GM18951 (cell line): ENCODE measurements around the gene MYOCOS.
"Not testable (repeated sequence)": the region's sequence is repeated elsewhere in the genome, so short reads cannot be mapped to it uniquely, and the experiment has no call there.

Source experiments
- POLR2A ChIP-seq: IDR thresholded peaks from 4 replicates; pipeline ENCODE4 v1.6.1; 2011; ENCODE audit warnings: mild to moderate bottlenecking; ENCODE audit not compliant: insufficient read length, insufficient read depth; ENCODE audit errors: extremely low read depth
- in situ Hi-C: fragments of 300-500 bp; cut with MboI; formaldehyde crosslinking; loops from one replicate; pipeline ENCODE4 v1.12.0; 2022; ENCODE audit warnings: low sequenced_read_pairs, mixed read lengths, inconsistent platforms; ENCODE audit not compliant: unreplicated experiment

MYOCOS gene

GRCh38 chr1:171606402-171606941 lies 15.6 kb upstream of the MYOCOS start:
- in situ Hi-C loops, result no loop called here
- no peak for TF ChIP-seq POLR2A

- in situ Hi-C loops, result no loop called here
- TF ChIP-seq POLR2A, result no peak
Observed at GRCh38 chr1:171610385-171610784, 11.7 kb upstream of the MYOCOS start.

DNA sequence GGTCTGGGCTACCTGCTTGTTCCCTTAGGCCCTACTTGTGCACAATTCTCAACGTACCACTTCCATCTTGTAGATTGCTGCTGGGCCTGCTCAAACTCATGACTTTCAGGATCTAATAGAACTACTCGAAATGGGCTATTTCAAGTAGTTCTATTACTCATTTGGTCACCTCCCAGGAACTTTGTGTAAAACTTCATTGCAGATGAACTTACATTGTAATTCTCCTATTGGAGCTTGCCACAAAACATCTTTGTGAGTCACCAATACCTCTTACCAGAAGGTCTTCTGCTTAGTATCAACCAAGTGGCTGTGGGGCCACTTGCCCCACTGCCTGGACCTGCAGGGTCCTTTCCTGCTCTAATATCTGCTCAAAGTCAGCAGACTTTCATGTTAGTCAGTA lies 10.7 kb upstream of the MYOCOS start:
- in situ Hi-C loops, result no loop called here
- TF ChIP-seq POLR2A, result no peak

GRCh38 chr1:171613282-171613681 lies 8.8 kb upstream of the MYOCOS start:
- in situ Hi-C loops, result no loop called here
- no peak for TF ChIP-seq POLR2A

DNA sequence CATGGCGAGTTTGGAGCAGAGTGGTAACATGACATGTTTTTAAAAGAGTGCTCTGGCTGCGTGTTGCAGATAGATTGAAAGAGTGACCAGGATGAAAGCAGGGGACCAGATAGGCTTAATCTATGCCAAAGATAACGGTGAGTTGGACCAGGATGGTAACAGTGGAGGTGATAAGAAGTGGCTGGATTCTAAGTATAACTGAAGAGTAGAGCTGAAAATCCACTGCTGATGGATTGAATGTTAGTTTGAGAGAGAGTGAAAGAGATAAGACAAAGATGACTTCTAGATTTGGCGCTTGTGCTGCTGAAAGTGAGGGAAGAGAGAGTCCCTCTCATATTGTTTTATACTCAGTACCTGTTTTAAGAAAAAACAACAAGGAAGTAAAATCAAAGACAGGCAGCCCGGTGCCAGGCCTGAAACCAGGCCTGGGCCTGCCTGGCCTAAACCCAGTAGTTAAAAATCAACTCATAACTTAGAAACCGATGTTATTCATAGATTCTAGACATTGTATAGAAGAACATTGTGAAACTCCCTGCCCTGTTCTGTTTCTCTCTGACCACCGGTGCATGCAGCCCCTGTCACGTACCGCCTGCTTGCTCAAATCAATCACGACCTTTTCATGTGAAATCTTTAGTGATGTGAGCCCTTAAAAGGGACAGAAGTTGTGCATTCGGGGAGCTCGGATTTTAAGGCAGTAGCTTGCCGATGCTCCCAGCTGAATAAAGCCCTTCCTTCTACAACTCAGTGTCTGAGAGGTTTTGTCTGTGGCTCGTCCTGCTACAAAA lies 6.7 kb upstream of the MYOCOS start:
- in situ Hi-C loops, result not testable (repeated sequence)

DNA sequence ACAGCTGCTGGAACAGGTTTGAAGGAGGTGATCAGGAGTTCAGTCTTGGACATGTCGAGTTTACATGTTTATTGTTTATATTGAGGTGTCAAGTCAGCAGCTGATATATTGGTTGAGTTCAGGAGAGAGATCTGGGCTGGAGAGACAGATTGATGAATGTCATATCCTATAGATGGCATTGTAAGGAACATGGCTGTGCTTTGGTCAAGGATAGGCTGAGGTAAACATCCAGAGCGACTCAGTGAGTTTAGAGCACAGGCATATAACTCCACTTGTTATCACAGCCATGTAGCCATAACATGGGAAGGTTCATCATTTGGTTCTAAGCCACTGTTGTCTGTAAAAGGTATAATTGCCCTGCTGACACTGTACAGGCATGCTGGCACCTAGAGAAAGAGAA lies 5.5 kb upstream of the MYOCOS start:
- in situ Hi-C loops, result no loop called here
- TF ChIP-seq POLR2A, result no peak

GRCh38 chr1:171623651-171624331 lies 1.7 kb downstream of the MYOCOS start:
- no peak for TF ChIP-seq POLR2A
- in situ Hi-C loops, result no loop called here

GRCh38 chr1:171625225-171625624 lies 3.2 kb downstream of the MYOCOS start:
- no peak for TF ChIP-seq POLR2A
- in situ Hi-C loops, result loop anchor here (25.0 kb wide), 1 partner anchor 362 kb away; no protein-coding TSS in a partner anchor

- no peak for TF ChIP-seq POLR2A
- in situ Hi-C loops, result loop anchor here (25.0 kb wide), 1 partner anchor 360 kb away; no protein-coding TSS in a partner anchor
Observed at GRCh38 chr1:171627020-171627419, 5.0 kb downstream of the MYOCOS start.

- in situ Hi-C loops, result loop anchor here (25.0 kb wide), 1 partner anchor 359 kb away; no protein-coding TSS in a partner anchor
Observed at GRCh38 chr1:171628225-171628624, 6.2 kb downstream of the MYOCOS start.

DNA sequence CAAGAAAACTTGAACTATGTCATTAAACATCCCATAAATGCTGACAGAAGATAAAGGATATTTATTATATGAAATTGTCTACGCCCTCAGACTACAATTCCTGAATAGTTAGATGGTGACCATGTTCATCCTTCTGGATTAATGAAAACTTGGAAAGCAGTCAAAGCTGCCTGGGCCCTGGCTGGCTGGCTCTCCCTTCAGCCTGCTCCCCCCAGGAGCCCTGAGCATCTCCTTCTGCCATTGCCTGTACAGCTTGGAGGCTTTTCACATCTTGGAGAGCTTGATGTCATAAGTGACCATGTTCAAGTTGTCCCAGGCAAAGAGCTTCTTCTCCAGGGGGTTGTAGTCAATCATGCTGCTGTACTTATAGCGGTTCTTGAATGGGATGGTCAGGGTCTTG lies 13.6 kb downstream of the MYOCOS start:
- in situ Hi-C loops, result loop anchor here (25.0 kb wide), 1 partner anchor 352 kb away; no protein-coding TSS in a partner anchor
- no peak for TF ChIP-seq POLR2A

More at GRCh38 chr1:171628225-171628624, 6.2 kb downstream of the MYOCOS start:
- TF ChIP-seq POLR2A, result no peak

- TF ChIP-seq POLR2A, result no peak
Observed at GRCh38 chr1:171636141-171636540, 14.1 kb downstream of the MYOCOS start.

GRCh38 chr1:171637928-171638576 lies 16.0 kb downstream of the MYOCOS start:
- in situ Hi-C loops, result loop anchor here (25.0 kb wide), 1 partner anchor 349 kb away; no protein-coding TSS in a partner anchor
- no peak for TF ChIP-seq POLR2A

More at GRCh38 chr1:171636141-171636540, 14.1 kb downstream of the MYOCOS start:
- in situ Hi-C loops, result loop anchor here (25.0 kb wide), 1 partner anchor 351 kb away; no protein-coding TSS in a partner anchor
